Choroid plexus epithelial cell (primary cell): Measurements from ENCODE around the gene MVB12A.

Experiments
- DNase-seq: peaks from one replicate; pipeline ENCODE4 v3.0.0-alpha.2; 2010; ENCODE audit warnings: low read depth
- H3K4me3 ChIP-seq: 2 replicates; pipeline ENCODE4 v1.5.1; 2011; ENCODE audit warnings: low read depth, mild to moderate bottlenecking, control low read depth, low read length, moderate library complexity
- TF ChIP-seq, protein P1 (sequence below): conservative IDR thresholded peaks from 2 replicates; pipeline ENCODE4 v1.5.1; 2011; ENCODE audit warnings: low read depth, mild to moderate bottlenecking, control low read depth, inconsistent platforms, low read length, moderate library complexity

MVB12A gene

DNA sequence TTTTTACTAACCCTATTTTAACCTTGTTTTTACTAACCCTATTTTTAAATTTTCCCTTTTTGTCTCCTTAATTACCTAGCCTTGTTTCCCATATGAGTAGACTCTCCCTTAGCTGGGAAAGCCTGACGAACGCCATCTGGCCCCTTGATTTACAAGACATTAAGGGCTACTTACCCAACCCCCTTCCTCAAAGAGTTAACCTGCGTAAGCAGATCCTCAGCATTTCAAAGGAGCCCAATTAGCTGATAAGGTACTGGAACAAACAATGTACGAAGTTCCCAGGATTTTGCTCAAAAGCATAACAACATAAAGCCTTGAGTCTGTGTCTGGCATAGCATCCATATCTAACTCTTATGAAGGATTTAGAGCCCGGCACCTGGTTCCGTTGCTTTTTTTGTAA lies 4.7 kb upstream of the MVB12A start:
- no peak overlapping the region for H3K4me3 ChIP-seq
- no peak for DNase-seq
- TF ChIP-seq, protein P1, sequence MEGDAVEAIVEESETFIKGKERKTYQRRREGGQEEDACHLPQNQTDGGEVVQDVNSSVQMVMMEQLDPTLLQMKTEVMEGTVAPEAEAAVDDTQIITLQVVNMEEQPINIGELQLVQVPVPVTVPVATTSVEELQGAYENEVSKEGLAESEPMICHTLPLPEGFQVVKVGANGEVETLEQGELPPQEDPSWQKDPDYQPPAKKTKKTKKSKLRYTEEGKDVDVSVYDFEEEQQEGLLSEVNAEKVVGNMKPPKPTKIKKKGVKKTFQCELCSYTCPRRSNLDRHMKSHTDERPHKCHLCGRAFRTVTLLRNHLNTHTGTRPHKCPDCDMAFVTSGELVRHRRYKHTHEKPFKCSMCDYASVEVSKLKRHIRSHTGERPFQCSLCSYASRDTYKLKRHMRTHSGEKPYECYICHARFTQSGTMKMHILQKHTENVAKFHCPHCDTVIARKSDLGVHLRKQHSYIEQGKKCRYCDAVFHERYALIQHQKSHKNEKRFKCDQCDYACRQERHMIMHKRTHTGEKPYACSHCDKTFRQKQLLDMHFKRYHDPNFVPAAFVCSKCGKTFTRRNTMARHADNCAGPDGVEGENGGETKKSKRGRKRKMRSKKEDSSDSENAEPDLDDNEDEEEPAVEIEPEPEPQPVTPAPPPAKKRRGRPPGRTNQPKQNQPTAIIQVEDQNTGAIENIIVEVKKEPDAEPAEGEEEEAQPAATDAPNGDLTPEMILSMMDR = no peak

DNA sequence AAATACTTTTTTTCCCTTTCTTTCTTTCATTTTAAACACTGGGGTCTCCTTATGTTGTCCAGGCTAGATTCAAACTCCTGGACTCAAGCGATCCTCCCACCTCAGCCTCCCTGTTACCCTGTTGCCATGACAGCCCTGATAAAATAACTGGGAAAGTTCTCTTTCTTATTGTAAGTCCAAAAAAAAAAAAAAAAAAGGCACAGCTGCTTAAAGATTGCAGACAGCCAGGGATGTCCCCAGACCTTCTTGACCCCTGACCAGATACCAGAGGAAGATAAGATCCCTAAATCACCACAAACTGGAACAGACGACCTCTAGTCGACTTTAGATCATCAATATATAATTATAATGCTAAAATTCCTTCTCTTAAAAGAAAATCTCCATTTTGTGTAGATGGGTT lies 1.1 kb upstream of the MVB12A start:
- H3K4me3 ChIP-seq = no peak overlapping the region
- DNase-seq = no peak
- TF ChIP-seq, protein P1 = no peak

DNA sequence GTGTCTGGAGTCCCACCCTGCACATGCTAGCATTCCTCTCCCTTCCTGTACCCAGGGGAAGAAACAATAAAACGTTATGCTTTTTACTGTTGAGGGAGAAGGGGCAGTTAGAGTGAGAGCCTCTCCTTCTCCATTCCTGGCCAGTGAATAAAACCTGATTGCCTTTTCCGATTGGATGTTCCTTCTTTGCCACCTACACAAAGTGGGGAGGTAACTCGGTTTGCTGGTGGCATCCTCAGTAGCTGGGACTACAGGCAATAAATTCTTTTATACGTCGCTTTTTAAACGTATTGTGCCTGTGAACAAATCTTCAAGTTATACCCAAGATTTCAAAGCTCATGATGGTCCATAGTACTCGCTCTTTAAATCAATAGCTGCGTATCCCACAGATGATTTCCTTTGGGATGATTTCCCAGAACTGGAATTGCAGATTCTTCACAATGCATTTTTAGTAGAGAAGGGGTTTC lies 660 bp upstream of the MVB12A start:
- TF ChIP-seq, protein P1 = no peak
- peak overlapping the region; percentile 61 for H3K4me3 ChIP-seq

DNA sequence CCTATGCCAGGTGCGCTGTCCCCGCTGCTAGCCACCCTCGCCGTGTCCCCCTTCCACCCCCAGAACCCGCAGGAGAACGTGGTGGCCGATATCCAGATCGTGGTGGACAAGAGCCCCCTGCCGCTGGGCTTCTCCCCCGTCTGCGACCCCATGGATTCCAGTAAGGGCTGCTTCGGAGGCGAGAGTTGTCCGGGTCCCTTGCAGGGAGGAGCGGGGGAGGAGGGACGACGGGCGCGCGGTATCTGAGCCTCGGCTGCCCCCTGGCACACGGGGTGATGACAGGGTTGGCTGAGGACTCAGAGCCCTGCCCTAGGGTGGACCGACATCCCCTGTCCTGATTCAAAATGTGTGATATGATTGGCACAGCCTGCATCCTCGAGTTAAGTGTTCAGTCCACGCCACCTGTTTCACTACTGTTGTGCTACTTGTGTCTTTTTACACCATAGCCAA lies 653 bp downstream of the MVB12A start:
- no peak for DNase-seq
- H3K4me3 ChIP-seq = peak overlapping the region; percentile 89
- TF ChIP-seq, protein P1 = peak; percentile 14

More for the DNA sequence above, 660 bp upstream of the MVB12A start:
- DNase-seq = no peak

DNA sequence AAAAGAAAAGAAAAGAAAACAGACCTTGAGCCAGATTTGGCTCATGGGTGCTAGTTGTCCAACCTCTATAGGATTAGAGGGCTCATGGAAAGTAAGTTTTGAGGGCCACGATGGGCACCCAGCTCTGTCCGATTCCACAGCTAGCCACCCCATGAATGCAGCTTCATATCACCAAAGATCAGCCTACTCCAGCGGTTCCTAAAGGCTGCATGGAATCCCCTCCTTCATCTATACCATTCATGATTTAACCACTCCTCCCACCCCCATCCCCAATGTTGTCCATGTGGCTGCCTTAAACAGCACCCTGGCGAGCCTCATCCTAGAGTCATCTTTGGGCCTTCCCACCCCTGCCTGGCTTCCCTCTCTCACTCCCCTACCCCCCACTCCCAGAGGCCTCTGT lies 2.1 kb downstream of the MVB12A start:
- no peak overlapping the region for H3K4me3 ChIP-seq
- no peak for DNase-seq
- TF ChIP-seq, protein P1 = no peak

DNA sequence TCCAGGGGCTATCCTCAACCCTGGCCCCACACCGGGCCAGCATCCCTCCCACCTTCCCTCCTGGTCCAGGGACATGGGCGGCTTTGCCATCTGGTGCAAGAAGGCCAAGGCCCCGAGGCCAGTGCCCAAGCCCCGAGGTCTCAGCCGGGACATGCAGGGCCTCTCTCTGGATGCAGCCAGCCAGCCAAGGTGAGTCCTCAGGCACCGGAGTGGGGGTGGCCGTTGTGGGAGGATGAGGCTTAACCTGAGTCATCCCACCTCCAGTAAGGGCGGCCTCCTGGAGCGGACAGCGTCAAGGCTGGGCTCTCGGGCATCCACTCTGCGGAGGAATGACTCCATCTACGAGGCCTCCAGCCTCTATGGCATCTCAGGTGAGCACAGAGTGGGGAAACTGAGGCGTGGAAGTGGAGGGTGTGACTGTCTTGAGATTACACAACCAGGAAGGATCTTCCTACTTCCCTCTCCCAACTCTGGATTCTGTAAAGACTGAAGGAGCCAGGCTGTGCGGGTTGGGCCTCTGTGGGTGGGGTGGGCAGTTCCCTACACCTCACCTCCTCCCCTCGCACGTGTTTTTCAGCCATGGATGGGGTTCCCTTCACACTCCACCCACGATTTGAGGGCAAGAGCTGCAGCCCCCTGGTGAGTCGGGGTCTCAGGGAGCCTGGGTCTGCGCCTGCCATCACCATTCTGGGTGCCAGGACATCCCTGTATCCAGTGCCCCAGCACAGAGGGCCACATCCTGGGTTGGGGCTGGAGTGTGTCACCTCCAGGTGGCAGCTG lies 3.8 kb downstream of the MVB12A start:
- TF ChIP-seq, protein P1 = no peak
- DNase-seq = no peak
- H3K4me3 ChIP-seq = no peak overlapping the region
